Astrocyte (in vitro differentiated cells and primary cell): ENCODE data around the gene CRHR2.

Experiments
- CTCF ChIP-seq: IDR thresholded peaks from 2 replicates; pipeline ENCODE4 v1.5.1; 2011; ENCODE audit warnings: low read depth, mild to moderate bottlenecking, inconsistent platforms, low read length, moderate library complexity; ENCODE audit not compliant: insufficient read depth
- EZH2 ChIP-seq: IDR thresholded peaks from 2 replicates; pipeline ENCODE4 v1.6.1; 2012; ENCODE audit warnings: mild to moderate bottlenecking, low read length, inconsistent platforms; ENCODE audit not compliant: insufficient read depth

- no peak for TF ChIP-seq CTCF
- no peak for TF ChIP-seq EZH2
Measured at GRCh38 chr7:30656006-30656957, 26.0 kb downstream of the CRHR2 start.
